ENCODE results near the gene AK4.
"Not testable (repeated sequence)": the region's sequence is repeated elsewhere in the genome, so short reads cannot be mapped to it uniquely, and the experiment has no call there.

AK4 gene

GRCh38 chr1:65148178-65148547, at the start of gene AK4:
Gene AK4, plus strand, starts transcription at chr1:65148203. Its CDS starts 205 bp downstream, at chr1:65148408.
- ATAC-seq: peak; percentile 77

DNA sequence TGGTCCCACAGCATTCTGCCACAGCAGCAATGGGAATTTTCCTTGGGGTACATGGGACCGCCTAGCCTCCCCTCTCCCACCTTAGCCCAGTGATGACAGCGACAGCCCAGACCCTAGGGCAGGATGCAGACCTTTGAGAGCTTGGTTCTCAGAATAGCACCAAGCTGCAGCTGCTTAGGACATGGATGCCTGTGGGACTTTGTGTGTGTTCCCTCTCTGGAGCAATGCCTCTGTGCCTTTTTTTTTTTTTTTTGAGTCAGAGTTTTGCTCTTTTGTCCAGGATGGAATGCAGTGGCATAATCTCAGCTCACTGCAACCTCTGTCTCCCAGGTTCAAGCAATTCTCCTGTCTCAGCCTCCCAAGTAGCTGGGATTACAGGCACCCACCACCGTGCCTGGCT, 44.2 kb upstream of the AK4 start:
- no peak overlapping the region for H3K4me3 Mint-ChIP-seq
- DNase-seq (ENCODE audit: low spot score in 2 of 2): no peak
- no peaks in the 10 kb centered on the region for H3K36me3 Mint-ChIP-seq
- H3K27ac Mint-ChIP-seq: no peak overlapping the region
- no peak for ATAC-seq
- H3K4me1 Mint-ChIP-seq: no peaks in the 10 kb centered on the region
- H3K9me3 Mint-ChIP-seq: peaks cover 4% of the 10 kb centered on the region

More at GRCh38 chr1:65148178-65148547, at the start of gene AK4:
- DNase-seq (ENCODE audit: low spot score in 2 of 2); H3K9me3 Mint-ChIP-seq: not testable (repeated sequence)
- H3K4me3 Mint-ChIP-seq: peak within 1 kb of the TSS; percentile 81
- H3K36me3 Mint-ChIP-seq: peaks cover 48% of the 10 kb centered on the region
- peak within 1 kb of the TSS; percentile 90 for H3K27ac Mint-ChIP-seq
- H3K4me1 Mint-ChIP-seq: peaks cover 12% of the 10 kb centered on the region

- ATAC-seq: no peak
- H3K4me1 Mint-ChIP-seq: no peaks in the 10 kb centered on the region
- no peaks in the 10 kb centered on the region for H3K9me3 Mint-ChIP-seq
- no peak for DNase-seq (ENCODE audit: low spot score in 2 of 2)
- H3K4me3 Mint-ChIP-seq: no peak overlapping the region
- no peaks in the 10 kb centered on the region for H3K36me3 Mint-ChIP-seq
- no peak overlapping the region for H3K27ac Mint-ChIP-seq
Observed at GRCh38 chr1:65104854-65105534, 43.0 kb upstream of the AK4 start.

DNA sequence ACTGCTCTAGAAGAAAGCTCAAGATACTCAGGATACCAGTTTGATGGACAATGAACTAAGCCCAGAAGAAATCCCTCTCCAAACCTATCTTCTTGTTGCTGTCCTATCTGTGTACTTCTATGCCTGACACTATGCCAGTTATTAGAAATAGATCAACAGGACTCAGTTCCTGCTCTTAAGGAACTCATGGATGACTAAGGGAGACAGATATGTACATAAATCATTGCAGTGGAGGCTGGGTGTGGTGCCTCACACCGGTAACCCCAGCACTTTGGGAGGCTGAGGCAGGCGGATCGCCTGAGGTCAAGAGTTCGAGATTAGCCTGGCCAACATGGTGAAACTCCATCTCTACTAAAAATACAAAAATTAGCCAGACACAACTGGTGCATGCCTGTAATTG, 42.4 kb upstream of the AK4 start:
- Mint-ChIP-seq H3K27ac (no peak overlapping the region), H3K36me3 (no peaks in the 10 kb centered on the region), H3K4me1 (no peaks in the 10 kb centered on the region), H3K9me3 (no peaks in the 10 kb centered on the region), H3K4me3 (no peak overlapping the region)
- ATAC-seq (no peak), DNase-seq (ENCODE audit: low spot score in 2 of 2) (no peak)

GRCh38 chr1:65108025-65108642, 39.9 kb upstream of the AK4 start:
- no peak overlapping the region for H3K27ac Mint-ChIP-seq
- H3K4me3 Mint-ChIP-seq: no peak overlapping the region
- ATAC-seq: no peak
- H3K36me3 Mint-ChIP-seq: no peaks in the 10 kb centered on the region
- DNase-seq (ENCODE audit: low spot score in 2 of 2): no peak
- H3K4me1 Mint-ChIP-seq: no peaks in the 10 kb centered on the region
- peaks cover 4% of the 10 kb centered on the region for H3K9me3 Mint-ChIP-seq

DNA sequence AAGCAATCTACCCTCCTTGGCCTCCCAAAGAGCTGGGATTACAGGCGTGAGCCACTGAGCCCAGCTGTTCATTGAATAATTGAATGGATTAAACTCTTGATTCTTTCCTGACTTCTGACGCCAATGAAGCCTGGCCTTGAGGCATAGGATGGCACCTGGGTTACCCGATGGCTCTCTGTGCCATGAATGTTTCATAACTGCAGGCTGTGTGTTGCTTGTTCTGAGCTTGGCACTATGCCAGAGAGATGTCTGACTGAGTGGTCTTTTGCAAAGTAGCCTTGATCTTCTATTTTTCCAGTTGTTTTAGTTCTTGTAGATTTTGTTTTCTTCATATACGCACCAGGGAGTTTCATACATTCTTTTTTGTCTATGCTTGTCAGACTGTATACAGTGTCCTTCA, 38.5 kb upstream of the AK4 start:
- no peak for DNase-seq (ENCODE audit: low spot score in 2 of 2)
- Mint-ChIP-seq H3K4me1 (no peaks in the 10 kb centered on the region), H3K9me3 (peaks cover 4% of the 10 kb centered on the region), H3K36me3 (no peaks in the 10 kb centered on the region), H3K4me3 (no peak overlapping the region), H3K27ac (no peak overlapping the region)
- no peak for ATAC-seq

DNA sequence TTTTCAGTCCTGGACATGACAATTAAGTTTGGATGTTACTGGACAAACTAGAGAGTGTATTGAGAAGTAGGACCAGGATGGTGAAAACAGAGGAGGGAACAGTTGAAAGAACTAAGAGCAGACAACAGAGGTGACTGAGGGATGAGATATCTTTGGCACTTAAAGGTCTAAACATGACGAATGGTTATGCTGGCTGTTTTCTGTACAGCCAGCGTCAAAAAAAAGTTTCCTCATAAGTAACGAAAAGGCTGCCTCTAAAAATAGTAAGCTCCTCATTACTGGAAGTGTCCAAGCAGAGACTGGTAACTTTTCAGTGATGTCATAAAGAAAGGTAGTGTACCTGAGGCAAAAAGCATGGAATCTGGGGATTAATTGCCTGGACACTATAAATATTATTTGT, 35.2 kb upstream of the AK4 start:
- no peak overlapping the region for H3K27ac Mint-ChIP-seq
- ATAC-seq: no peak
- DNase-seq (ENCODE audit: low spot score in 2 of 2): no peak

DNA sequence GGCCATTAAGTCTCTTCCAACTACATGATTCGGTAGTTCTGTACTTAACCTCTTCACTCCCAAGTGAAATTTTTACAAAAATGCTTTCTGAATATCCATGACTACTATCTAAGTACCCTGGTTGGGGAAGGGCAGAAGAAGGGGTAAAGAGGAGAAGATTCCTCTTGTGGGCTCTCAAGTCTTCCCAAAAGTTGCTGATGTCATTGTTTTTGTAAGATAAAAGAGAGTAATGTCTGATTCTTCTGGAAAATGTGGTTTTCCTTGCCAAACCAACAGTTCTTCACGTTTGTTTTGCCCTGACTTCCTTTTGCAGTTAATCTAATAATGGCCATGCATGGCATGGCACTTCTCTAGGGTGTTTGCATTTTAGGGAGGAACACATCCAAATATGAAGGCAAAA, 34.7 kb upstream of the AK4 start:
- Mint-ChIP-seq H3K4me1 (no peaks in the 10 kb centered on the region), H3K4me3 (no peak overlapping the region), H3K36me3 (no peaks in the 10 kb centered on the region), H3K9me3 (peaks cover 4% of the 10 kb centered on the region), H3K27ac (no peak overlapping the region)
- DNase-seq (ENCODE audit: low spot score in 2 of 2) (no peak), ATAC-seq (no peak)

More for the DNA sequence above, 35.2 kb upstream of the AK4 start:
- no peak overlapping the region for H3K4me3 Mint-ChIP-seq
- H3K36me3 Mint-ChIP-seq: no peaks in the 10 kb centered on the region
- H3K9me3 Mint-ChIP-seq: peaks cover 4% of the 10 kb centered on the region
- H3K4me1 Mint-ChIP-seq: no peaks in the 10 kb centered on the region

DNA sequence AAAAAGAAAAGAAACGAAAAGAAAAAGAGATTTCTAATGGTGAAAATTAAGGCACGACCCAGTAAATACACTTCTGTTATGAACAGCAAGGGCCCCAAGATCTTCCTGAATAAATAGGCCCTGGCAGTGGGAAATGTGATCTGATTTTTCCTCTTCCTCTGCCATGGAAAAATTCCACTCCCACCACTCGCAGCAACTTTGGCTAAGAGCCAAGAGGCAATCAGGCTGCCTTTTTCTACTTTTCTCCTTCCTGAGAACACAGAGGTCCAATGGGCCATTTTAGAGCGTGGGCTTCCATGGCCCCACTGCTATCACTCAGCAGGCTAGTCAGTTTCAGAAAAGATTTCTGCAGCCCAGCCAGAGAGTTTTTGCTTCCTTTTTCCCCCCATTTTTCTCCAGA, 33.7 kb upstream of the AK4 start:
- Mint-ChIP-seq H3K4me3 (no peak overlapping the region), H3K27ac (no peak overlapping the region), H3K36me3 (no peaks in the 10 kb centered on the region), H3K4me1 (no peaks in the 10 kb centered on the region), H3K9me3 (peaks cover 4% of the 10 kb centered on the region)
- DNase-seq (ENCODE audit: low spot score in 2 of 2): no peak
- ATAC-seq: no peak

- Mint-ChIP-seq H3K27ac (no peak overlapping the region), H3K4me1 (no peaks in the 10 kb centered on the region), H3K4me3 (no peak overlapping the region), H3K9me3 (no peaks in the 10 kb centered on the region), H3K36me3 (no peaks in the 10 kb centered on the region)
- ATAC-seq (no peak), DNase-seq (ENCODE audit: low spot score in 2 of 2) (no peak)
Observed at GRCh38 chr1:65119951-65120350, 28.1 kb upstream of the AK4 start.

DNA sequence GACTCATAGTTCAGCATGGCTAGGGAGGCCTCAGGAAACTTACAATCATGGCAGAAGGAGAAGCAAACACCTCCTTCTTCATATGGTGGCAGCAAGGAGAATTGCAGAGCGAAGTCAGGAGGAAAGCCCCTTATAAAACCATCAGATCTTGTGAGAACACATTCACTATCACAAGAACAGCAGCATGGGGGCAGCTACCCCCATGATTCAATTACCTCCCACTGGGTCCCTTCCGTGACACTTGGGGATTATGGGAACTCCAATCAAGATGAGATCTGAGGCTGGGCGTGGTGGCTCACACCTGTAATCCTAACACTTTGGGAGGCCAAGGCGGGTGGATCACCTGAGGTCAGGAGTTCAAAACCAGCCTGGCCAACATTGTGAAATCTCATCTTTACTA, 18.9 kb upstream of the AK4 start:
- H3K9me3 Mint-ChIP-seq, H3K36me3 Mint-ChIP-seq, ATAC-seq: not testable (repeated sequence)

GRCh38 chr1:65138524-65138923, 9.5 kb upstream of the AK4 start:
- H3K27ac Mint-ChIP-seq: no peak overlapping the region
- no peaks in the 10 kb centered on the region for H3K4me1 Mint-ChIP-seq
- H3K4me3 Mint-ChIP-seq: no peak overlapping the region
- ATAC-seq: no peak
- no peaks in the 10 kb centered on the region for H3K36me3 Mint-ChIP-seq
- DNase-seq (ENCODE audit: low spot score in 2 of 2): no peak
- H3K9me3 Mint-ChIP-seq: no peaks in the 10 kb centered on the region

More for the DNA sequence above, 18.9 kb upstream of the AK4 start:
- H3K27ac Mint-ChIP-seq; H3K4me1 Mint-ChIP-seq; DNase-seq (ENCODE audit: low spot score in 2 of 2); H3K4me3 Mint-ChIP-seq: not testable (repeated sequence)

DNA sequence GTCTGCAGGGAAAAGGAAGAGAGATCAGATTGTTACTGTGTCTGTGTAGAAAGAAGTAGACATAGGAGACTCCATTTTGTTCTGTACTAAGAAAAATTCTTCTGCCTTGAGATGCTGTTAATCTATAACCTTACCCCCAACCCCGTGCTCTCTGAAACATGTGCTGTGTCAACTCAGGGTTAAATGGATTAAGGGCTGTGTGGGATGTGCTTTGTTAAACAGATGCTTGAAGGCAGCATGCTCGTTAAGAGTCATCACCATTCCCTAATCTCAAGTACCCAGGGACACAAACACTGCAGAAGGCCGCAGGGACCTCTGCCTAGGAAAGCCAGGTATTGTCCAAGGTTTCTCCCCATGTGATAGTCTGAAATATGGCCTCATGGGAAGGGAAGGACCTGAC, 8.2 kb upstream of the AK4 start:
- not testable (repeated sequence) for H3K27ac Mint-ChIP-seq, H3K4me1 Mint-ChIP-seq

GRCh38 chr1:65141394-65141793, 6.6 kb upstream of the AK4 start:
- Mint-ChIP-seq H3K36me3 (no peaks in the 10 kb centered on the region), H3K27ac (no peak overlapping the region), H3K4me3 (no peak overlapping the region), H3K4me1 (no peaks in the 10 kb centered on the region), H3K9me3 (no peaks in the 10 kb centered on the region)
- DNase-seq (ENCODE audit: low spot score in 2 of 2) (no peak), ATAC-seq (no peak)

More for the DNA sequence above, 8.2 kb upstream of the AK4 start:
- DNase-seq (ENCODE audit: low spot score in 2 of 2); H3K36me3 Mint-ChIP-seq; H3K4me3 Mint-ChIP-seq; ATAC-seq; H3K9me3 Mint-ChIP-seq: not testable (repeated sequence)

DNA sequence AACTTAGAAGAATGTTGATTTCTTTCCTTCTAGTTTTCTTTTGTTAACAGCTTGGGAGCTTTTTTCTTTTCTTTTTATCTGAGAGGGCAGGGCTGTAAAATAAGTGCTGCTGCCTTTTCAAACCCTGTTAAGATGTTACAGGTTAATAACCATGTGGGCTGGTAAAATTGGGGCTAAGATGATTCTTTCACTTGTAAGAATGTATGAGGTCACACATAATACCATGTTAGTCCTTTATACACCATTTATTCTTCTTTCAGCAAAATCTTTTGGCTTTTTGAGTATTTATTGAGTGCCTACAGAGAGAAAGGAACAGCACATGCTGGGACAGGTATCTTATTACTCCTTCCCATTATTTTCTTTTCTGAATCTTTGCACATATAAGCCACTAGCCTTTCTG, 6.1 kb upstream of the AK4 start:
- no peak overlapping the region for H3K27ac Mint-ChIP-seq
- H3K4me1 Mint-ChIP-seq: peaks cover 1% of the 10 kb centered on the region
- no peaks in the 10 kb centered on the region for H3K9me3 Mint-ChIP-seq
- H3K36me3 Mint-ChIP-seq: peaks cover under 1% of the 10 kb centered on the region
- DNase-seq (ENCODE audit: low spot score in 2 of 2) (no peak), ATAC-seq (no peak)
- H3K4me3 Mint-ChIP-seq: no peak overlapping the region

DNA sequence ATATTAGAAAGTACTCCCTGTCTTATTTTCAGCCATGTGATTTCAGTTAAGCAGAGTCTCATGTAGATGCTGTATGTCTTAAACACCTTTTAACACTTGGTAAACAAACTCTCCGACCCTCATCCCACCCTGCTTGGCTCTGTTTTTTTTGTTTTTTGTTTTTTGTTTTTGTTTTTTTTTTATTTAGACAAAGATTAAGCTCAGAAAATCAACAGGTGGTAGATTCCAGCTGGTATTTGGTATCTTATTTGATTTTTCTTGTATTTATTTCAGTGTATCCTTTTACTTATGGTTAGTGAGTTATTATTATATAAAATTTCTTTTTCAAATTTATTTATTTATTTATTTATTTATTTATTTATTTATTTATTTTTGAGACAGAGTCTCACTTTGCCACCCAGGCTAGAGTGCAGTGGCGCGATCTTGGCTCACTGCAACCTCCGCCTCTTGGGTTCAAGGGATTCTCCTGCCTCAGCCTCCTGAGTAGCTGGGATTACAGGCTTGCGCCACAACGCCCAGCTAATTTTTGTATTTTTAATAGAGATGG, 4.8 kb upstream of the AK4 start:
- H3K4me1 Mint-ChIP-seq; H3K27ac Mint-ChIP-seq; H3K4me3 Mint-ChIP-seq; ATAC-seq; H3K9me3 Mint-ChIP-seq; DNase-seq (ENCODE audit: low spot score in 2 of 2): not testable (repeated sequence)
- H3K36me3 Mint-ChIP-seq: peaks cover 14% of the 10 kb centered on the region
